SU-DHL-6 (cell line): ENCODE data around the gene NEURL2.

Experiments used
- H2AFZ ChIP-seq: fragments of 200-600 bp; sonication (generic); 2 replicates; pipeline ENCODE4 v1.6.1; 2014; ENCODE audit warnings: low read depth, mild to moderate bottlenecking, moderate library complexity, mixed read lengths, antibody characterized with exemption, low read length; ENCODE audit not compliant: severe bottlenecking
- H3F3A ChIP-seq: fragments of 200-600 bp; shearing (Covaris generic); 2 replicates; pipeline ENCODE4 v1.6.0; 2016; ENCODE audit warnings: antibody characterized with exemption, mild to moderate bottlenecking; ENCODE audit not compliant: insufficient read depth
- H3K27ac ChIP-seq: fragments of 200-600 bp; sonication (generic); 2 replicates; pipeline ENCODE4 v1.5.1; 2016; ENCODE audit warnings: low read depth, mild to moderate bottlenecking, low read length, moderate library complexity, mixed read lengths
- H3K27me3 ChIP-seq: fragments of 200-600 bp; sonication (generic), shearing (Covaris generic); 2 replicates; pipeline ENCODE4 v1.6.0; 2014; ENCODE audit warnings: mild to moderate bottlenecking, low read length
- H3K36me3 ChIP-seq: fragments of 200-600 bp; sonication (generic); 2 replicates; pipeline ENCODE4 v1.6.1; 2014; ENCODE audit warnings: mild to moderate bottlenecking, low read length, mixed read lengths
- H3K4me2 ChIP-seq: fragments of 300-600, 200-600 bp; shearing (Covaris generic), sonication (generic); 2 replicates; pipeline ENCODE4 v1.6.0; 2014; ENCODE audit warnings: low read length, low read depth, mild to moderate bottlenecking; ENCODE audit not compliant: poor library complexity, severe bottlenecking
- H3K4me3 ChIP-seq: fragments of 200-600 bp; sonication (generic); 2 replicates; pipeline ENCODE4 v1.5.1; 2014; ENCODE audit warnings: antibody characterized with exemption, low read length, mild to moderate bottlenecking, mixed read lengths; ENCODE audit not compliant: insufficient read depth, poor library complexity, severe bottlenecking
- H3K79me2 ChIP-seq: fragments of 200-600 bp; sonication (generic); 2 replicates; pipeline ENCODE4 v1.6.1; 2014; ENCODE audit warnings: mild to moderate bottlenecking, low read length, moderate library complexity; ENCODE audit not compliant: insufficient read depth
- H3K9ac ChIP-seq: fragments of 200-600 bp; sonication (generic); 2 replicates; pipeline ENCODE4 v1.7.0; 2014; ENCODE audit warnings: mild to moderate bottlenecking, low read length
- H3K9me2 ChIP-seq: fragments of 200-600 bp; sonication (generic); replicated peaks from 2 replicates; pipeline ENCODE4 v1.6.1; 2014; ENCODE audit warnings: low read length; ENCODE audit not compliant: insufficient read depth
- H3K9me3 ChIP-seq: fragments of 200-600 bp; sonication (generic); 2 replicates; pipeline ENCODE4 v1.6.1; 2014; ENCODE audit warnings: low read length, mixed read lengths; ENCODE audit not compliant: insufficient read depth
- H4K20me1 ChIP-seq: fragments of 200-600 bp; sonication (generic); 2 replicates; pipeline ENCODE4 v1.6.1; 2014; ENCODE audit warnings: low read depth, mild to moderate bottlenecking, antibody characterized with exemption, low read length, moderate library complexity, mixed read lengths
- EZH2phosphoT487 ChIP-seq: fragments of 200-600 bp; sonication (generic), shearing (Covaris generic); conservative IDR thresholded peaks from 2 replicates; pipeline ENCODE4 v1.6.1; 2018; ENCODE audit warnings: mild to moderate bottlenecking, antibody characterized with exemption, low read length, moderate library complexity, mixed read lengths
- TF ChIP-seq, protein P1 (sequence below): fragments of 200-600 bp; sonication (generic); IDR thresholded peaks from one replicate; pipeline ENCODE4 v1.5.1; 2017; ENCODE audit warnings: antibody characterized with exemption, mild to moderate bottlenecking, low read length, moderate library complexity; ENCODE audit not compliant: insufficient read depth, poor library complexity, severe bottlenecking

The NEURL2 gene

DNA sequence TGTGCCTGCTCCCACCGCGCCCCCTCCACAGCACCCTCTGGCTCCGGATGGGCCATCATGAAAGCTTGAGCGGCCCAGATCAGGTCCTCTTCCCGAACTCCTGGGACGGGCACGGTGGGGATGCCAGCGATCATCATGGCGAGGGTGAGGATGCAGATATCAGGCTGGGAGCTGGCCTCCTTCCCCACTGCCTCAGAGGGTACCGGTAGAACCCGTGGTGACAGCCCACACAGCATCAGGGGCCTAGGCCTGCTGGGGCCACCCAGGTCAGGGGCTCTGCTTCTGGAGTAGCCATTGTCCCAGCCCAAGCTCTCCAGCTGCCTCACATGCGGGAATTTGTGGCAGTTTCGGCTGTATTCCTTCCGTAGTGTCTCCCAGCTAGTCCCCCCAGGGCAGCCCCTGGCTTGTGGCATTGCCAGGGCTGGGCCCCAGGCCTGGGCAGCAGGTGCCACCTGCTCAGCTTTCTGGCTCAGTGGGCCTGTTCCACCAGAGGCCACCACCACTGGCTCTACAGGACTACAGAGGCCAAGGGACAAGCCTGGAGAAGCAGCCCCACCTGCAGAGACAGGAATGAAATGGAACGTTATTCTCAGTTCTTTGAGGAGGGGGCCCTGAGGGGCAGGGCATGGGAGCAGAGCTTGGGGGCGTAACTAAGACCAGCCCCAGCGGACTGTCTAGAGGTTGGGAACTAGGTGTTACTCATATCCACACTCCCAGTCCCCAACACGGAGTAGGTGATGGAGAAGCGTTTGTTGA is 4.2 kb downstream of the NEURL2 start:
- Histone ChIP-seq H3K4me2 (no peak overlapping the region), H2AFZ (no peak overlapping the region), H3K9me2 (no peaks in the 10 kb centered on the region), H4K20me1 (no peaks in the 10 kb centered on the region), H3K27ac (no peak overlapping the region), H3K9ac (no peak overlapping the region), H3K9me3 (no peaks in the 10 kb centered on the region), H3K79me2 (no peaks in the 10 kb centered on the region; the same call in 1 of the 2 replicates), H3K36me3 (no peaks in the 10 kb centered on the region), H3K4me3 (no peak overlapping the region), H3K27me3 (no peaks in the 10 kb centered on the region), H3F3A (no peaks in the 10 kb centered on the region)
- no peak for TF ChIP-seq EZH2phosphoT487
- TF ChIP-seq, protein P1, sequence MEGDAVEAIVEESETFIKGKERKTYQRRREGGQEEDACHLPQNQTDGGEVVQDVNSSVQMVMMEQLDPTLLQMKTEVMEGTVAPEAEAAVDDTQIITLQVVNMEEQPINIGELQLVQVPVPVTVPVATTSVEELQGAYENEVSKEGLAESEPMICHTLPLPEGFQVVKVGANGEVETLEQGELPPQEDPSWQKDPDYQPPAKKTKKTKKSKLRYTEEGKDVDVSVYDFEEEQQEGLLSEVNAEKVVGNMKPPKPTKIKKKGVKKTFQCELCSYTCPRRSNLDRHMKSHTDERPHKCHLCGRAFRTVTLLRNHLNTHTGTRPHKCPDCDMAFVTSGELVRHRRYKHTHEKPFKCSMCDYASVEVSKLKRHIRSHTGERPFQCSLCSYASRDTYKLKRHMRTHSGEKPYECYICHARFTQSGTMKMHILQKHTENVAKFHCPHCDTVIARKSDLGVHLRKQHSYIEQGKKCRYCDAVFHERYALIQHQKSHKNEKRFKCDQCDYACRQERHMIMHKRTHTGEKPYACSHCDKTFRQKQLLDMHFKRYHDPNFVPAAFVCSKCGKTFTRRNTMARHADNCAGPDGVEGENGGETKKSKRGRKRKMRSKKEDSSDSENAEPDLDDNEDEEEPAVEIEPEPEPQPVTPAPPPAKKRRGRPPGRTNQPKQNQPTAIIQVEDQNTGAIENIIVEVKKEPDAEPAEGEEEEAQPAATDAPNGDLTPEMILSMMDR: no peak

DNA sequence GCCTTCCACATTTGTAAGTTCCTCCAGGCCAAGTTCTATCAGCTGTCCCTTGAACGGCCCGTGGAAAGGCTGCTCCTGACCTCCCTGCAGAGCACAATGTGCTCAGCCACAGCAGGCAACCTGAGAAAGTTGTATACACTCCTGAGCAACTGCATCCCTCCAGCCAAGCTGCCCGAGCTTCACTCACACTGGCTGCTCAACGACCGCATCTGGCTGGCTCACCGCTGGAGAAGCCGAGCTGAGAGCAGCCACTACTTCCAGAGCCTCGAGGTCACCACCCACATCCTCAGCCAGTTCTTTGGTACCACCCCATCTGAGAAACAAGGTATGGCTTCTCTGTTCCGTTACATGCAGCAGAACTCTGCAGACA is 7.9 kb downstream of the NEURL2 start:
- Histone ChIP-seq H3K9me3 (no peaks in the 10 kb centered on the region), H3K79me2 (peaks cover 5% of the 10 kb centered on the region), H4K20me1 (no peaks in the 10 kb centered on the region), H3F3A (no peaks in the 10 kb centered on the region), H3K9ac (no peak overlapping the region), H3K9me2 (no peaks in the 10 kb centered on the region), H2AFZ (no peak overlapping the region), H3K4me3 (no peak overlapping the region), H3K27me3 (no peaks in the 10 kb centered on the region), H3K4me2 (no peak overlapping the region), H3K36me3 (no peaks in the 10 kb centered on the region), H3K27ac (no peak overlapping the region)
- TF ChIP-seq, protein P1: no peak
- TF ChIP-seq EZH2phosphoT487: no peak

DNA sequence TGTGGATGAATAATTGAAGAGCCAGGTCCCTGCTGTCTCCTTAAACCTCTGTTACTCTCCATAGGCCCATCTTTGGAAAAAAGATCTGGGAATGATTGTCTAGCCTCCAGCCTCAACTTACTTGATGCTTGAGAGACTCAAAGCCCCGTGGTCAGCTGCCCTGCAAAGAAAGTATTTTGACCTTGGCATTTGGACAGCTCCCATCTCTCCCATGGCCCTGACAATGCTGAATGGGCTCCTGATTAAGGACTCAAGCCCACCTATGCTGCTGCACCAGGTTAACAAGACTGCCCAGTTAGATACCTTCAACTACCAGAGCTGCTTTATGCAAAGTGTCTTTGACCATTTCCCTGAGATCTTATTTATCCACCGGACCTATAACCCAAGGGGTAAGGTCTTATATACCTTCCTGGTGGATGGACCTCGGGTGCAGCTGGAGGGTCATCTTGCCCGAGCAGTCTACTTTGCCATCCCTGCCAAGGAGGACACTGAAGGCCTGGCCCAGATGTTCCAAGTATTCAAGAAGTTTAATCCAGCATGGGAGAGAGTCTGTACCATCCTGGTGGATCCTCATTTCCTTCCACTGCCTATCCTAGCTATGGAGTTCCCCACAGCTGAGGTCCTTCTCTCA is 8.4 kb downstream of the NEURL2 start:
- Histone ChIP-seq H3K4me2 (no peak overlapping the region), H3K79me2 (peaks cover 5% of the 10 kb centered on the region), H3K9ac (no peak overlapping the region), H3K36me3 (no peaks in the 10 kb centered on the region), H3K9me2 (no peaks in the 10 kb centered on the region), H3K4me3 (no peak overlapping the region), H2AFZ (no peak overlapping the region), H3K9me3 (no peaks in the 10 kb centered on the region), H3K27me3 (no peaks in the 10 kb centered on the region), H3K27ac (no peak overlapping the region), H3F3A (no peaks in the 10 kb centered on the region), H4K20me1 (no peaks in the 10 kb centered on the region)
- TF ChIP-seq EZH2phosphoT487: no peak
- TF ChIP-seq, protein P1: no peak
